ENCODE measurements around the gene KLHL7. TPM values are rescaled to one million over a fixed set of nuclear protein-coding genes. Genes with fewer than 3 reads are reported as not detected.

The KLHL7 gene
- total RNA-seq, 4 donors from 2014 or later: 22.9 to 31.5 (median 27.8) TPM

- no peak for TF ChIP-seq CTCF (IDR thresholded peaks at IDR 0.05; ENCODE audit: low read depth)
These were observed 3.4 kb downstream of the KLHL7 start for GRCh38 chr7:23108995-23109394.

GRCh38 chr7:23109470-23109869 is 3.9 kb downstream of the KLHL7 start:
- no peak for TF ChIP-seq CTCF (IDR thresholded peaks at IDR 0.05; ENCODE audit: low read depth)

GRCh38 chr7:23114896-23115295 is 9.3 kb downstream of the KLHL7 start:
- TF ChIP-seq CTCF (IDR thresholded peaks at IDR 0.05; ENCODE audit: low read depth): no peak

- TF ChIP-seq CTCF (IDR thresholded peaks at IDR 0.05; ENCODE audit: low read depth): no peak
These were observed 10.4 kb downstream of the KLHL7 start for GRCh38 chr7:23115991-23116390.

GRCh38 chr7:23117841-23118240 is 12.3 kb downstream of the KLHL7 start:
- no peak for TF ChIP-seq CTCF (IDR thresholded peaks at IDR 0.05; ENCODE audit: low read depth)

- TF ChIP-seq CTCF (IDR thresholded peaks at IDR 0.05; ENCODE audit: low read depth): no peak
These were observed 14.5 kb downstream of the KLHL7 start for GRCh38 chr7:23120106-23120505.

GRCh38 chr7:23121165-23121564 is 15.6 kb downstream of the KLHL7 start:
- no peak for TF ChIP-seq CTCF (IDR thresholded peaks at IDR 0.05; ENCODE audit: low read depth)

All from subcutaneous adipose tissue (tissue), 4 donors.